ENCODE data around the gene ATP2A2.
"Not testable (repeated sequence)": the region's sequence is repeated elsewhere in the genome, so short reads cannot be mapped to it uniquely, and the experiment has no call there.

The ATP2A2 gene

DNA sequence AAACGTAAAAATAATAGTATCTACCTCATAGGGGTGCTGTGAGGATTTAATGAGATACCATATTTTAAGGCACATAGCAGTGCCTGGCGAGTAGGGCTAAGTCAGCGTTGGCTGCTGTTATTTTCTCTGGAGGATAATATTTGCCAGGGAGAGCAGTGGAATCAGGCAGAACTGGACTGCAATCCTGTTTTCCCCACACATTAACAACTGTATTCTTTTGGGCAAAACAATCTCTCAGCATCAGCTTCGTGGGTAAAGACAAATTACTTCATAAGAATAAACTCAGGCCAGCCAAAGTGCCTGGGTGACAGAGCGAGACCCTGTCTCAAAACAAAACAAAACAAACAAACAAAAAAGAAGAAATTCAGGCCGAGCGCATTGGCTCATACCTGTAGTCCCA is 29.7 kb upstream of the ATP2A2 start:
- H3K27ac ChIP-seq = peak overlapping the region; percentile 99

DNA sequence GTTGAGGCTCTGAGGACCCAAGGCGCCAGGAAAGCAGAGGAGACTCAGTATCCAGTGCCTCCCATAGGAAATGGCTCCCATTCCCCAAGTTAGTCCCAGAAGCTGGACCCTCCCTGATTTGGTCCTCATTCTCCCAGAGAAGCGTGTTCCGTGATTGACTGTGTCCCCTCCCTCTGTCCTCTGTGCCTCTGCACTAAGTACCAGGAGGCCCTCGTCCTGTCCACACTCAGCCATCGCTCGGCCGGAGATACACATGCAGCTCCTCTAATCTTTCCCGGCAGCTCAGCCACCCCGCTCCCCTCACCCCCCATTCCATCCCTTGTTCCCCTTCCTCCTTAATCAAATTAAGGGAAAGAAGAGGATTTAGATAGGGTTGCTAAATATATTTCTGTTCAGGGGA is 28.3 kb upstream of the ATP2A2 start:
- TF ChIP-seq, protein P1, sequence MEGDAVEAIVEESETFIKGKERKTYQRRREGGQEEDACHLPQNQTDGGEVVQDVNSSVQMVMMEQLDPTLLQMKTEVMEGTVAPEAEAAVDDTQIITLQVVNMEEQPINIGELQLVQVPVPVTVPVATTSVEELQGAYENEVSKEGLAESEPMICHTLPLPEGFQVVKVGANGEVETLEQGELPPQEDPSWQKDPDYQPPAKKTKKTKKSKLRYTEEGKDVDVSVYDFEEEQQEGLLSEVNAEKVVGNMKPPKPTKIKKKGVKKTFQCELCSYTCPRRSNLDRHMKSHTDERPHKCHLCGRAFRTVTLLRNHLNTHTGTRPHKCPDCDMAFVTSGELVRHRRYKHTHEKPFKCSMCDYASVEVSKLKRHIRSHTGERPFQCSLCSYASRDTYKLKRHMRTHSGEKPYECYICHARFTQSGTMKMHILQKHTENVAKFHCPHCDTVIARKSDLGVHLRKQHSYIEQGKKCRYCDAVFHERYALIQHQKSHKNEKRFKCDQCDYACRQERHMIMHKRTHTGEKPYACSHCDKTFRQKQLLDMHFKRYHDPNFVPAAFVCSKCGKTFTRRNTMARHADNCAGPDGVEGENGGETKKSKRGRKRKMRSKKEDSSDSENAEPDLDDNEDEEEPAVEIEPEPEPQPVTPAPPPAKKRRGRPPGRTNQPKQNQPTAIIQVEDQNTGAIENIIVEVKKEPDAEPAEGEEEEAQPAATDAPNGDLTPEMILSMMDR (conservative IDR thresholded peaks at IDR 0.05) = no peak
- H3K27ac ChIP-seq = no peak overlapping the region

More for the DNA sequence above, 29.7 kb upstream of the ATP2A2 start:
- TF ChIP-seq, protein P1 (conservative IDR thresholded peaks at IDR 0.05) = no peak

DNA sequence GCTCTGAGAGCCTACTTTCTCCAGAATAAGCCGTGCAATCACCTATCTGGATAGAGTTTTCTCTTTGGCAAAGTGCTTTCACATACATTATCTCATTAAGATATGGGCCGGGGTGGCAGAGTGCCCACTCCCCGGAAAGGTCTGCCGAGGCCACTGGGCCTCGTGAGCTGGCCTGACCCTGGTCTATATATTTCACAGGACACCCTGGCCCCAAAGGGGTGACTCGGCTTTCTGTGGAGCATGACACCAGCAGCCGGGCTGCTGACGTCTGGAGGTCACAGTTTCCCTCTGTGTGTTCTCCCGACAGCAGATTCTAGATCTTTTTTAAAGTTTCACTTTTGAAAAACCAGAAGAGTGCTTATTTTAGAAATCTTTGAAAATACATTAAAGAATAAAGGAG is 27.9 kb upstream of the ATP2A2 start:
- TF ChIP-seq, protein P1 (conservative IDR thresholded peaks at IDR 0.05) = no peak
- H3K27ac ChIP-seq = no peak overlapping the region

DNA sequence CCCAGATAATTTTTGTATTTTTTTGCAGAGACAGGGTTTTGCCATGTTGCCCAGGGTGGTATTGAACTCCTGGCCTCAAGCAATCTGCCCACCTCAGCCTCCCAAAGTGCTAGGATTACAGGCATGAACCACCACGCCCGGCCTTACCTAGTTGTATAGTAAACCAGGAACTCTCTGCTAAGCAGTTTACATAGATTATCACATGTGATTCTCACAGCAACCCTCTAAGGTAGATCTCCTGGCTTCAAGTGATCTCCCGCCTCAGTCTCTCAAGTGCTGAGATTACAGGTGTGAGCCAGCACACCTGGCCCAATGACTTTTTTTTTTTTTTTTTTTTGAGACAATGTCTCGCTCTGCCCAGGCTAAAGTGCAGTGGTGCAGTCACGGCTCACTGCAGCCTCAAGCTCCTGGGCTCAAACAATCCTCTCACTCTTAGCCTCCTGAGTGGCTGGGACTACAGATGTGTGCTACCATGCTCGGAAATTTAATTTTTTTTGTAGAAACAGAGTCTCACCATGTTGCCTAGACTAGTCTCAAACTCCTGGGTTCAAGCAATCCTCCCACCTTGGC is 26.0 kb upstream of the ATP2A2 start:
- no peak overlapping the region for H3K27ac ChIP-seq
- TF ChIP-seq, protein P1 (conservative IDR thresholded peaks at IDR 0.05) = no peak

DNA sequence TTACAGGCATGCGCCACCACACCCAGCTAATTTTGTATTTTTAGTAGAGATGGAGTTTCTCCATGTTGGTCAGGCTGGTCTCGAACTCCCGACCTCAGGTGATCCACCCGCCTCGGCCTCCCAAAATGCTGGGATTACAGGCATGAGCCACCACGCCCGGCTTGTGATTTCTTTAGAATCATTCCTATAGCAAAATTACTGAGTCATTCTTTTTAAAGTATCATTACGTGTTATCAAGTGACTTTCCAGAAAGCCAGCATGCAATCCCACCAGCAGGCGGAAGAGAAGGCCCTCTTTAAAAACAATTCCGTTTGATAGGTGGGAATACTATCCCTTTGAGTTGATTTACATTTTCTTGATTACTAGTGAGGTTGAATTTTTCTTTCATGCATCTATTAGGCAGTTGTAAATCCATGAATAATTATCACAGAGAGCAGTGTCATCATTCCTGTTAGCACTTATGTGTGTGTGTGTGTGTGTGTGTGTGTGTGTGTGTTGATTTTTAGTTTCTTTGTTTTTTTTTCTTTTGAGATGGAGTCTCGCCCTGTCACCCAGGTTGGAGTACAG is 25.1 kb upstream of the ATP2A2 start:
- not testable (repeated sequence) for H3K27ac ChIP-seq

DNA sequence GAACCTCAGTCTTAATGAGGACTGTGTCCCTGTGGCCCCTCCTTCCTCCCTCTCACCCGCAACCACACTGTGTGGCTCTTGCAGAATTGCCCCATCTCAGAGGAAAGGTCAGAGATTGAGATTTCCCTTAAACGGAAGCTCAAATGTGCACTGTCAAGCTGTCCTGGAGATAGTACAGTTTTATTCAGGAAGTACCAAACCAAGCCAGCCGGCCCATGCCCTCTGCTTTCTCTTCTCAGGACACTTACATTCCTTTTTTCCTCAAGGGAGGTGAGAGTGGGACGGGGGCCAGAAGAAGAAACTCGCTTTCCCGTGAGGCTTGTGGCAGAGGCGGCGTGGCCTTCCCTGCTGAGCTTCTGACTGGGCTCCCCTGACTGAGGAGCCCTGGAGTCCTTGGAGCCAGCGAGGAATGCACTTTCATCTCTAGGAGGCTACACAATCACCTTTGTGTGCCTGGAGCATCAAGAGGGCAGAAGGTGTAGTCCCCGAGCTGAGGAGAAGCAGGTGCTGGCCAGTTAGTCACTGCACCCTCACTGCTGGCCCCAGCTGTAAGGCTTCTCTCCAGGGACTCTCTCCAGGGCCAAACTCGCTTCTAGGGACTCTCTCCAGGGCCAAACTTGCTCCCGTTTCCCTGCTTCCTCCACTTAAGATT is 24.1 kb upstream of the ATP2A2 start:
- TF ChIP-seq, protein P1 (conservative IDR thresholded peaks at IDR 0.05) = no peak
- no peak overlapping the region for H3K27ac ChIP-seq

DNA sequence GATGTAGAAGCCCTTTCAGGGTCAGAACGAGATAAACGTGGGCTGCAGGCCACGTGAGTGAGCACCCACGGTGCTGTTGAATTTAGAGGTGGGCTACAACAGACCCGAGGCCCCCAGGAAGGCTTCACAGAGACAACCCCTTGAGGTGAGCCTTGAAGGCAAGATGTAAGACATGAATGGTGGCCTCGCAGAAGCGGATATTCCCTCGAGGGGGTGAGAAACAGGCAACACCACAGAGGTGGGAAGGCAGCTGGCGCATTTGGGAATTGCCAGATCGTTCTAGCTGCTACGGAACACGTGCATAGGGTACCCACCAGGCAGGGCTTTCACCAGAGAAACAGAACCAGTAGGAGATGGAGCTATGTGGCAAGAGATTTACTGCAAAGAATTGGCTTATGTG is 22.6 kb upstream of the ATP2A2 start:
- H3K27ac ChIP-seq = no peak overlapping the region
- TF ChIP-seq, protein P1 (conservative IDR thresholded peaks at IDR 0.05) = no peak
